Central memory CD4-positive, alpha-beta T cell (primary cell): ENCODE data around the gene MGRN1.

Experiments used
- DNase-seq: peaks from one replicate; pipeline ENCODE4 v3.0.0; 2022

The MGRN1 gene

DNA sequence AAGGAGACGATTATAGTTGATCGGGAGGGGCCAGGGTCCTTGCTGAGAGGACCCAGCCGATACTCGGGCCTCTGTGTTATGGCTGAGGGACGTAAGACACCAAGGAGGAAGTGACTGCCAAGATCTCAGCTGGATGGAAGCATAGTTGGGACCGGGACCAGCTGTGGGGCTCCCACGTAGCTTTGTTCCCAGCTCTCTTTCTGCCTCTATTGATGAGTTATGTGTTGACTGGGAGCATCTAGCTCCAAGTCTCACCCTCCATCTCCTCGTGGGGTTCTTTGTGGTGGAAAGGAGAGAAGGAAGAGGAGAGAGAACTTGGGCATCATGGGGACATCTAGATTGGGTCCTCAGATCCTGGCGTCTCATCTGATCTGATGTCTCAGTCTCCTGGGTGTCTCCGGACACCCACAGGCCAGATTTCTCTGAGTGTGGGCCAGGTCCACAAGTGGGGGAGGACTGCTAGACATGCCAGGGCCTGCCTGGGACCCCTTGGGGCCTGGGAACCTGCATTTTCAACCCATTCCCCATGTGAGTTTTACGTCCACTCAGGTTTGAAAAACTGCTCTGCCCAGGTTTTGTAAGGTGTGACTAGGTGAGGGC, 1.0 kb downstream of the MGRN1 start:
- DNase-seq = no peak

DNA sequence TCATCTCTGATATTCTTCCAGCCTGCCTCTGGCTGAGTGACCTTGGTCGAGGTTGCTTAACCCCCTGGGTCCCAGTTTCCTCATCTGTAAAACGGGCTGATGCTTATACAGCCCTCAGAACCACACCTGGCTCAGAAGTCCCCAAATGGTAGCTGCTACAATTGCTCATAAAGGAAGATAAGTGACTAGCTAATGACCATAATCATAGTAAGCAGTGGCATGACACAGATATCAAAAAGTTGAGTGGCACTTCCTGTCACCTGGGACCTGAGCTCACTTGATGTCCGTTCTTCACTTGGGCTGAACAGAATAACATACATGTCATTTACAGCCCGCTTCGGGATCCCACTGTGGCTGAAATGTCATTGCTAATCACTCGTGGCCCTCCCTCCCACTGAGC, 1.8 kb downstream of the MGRN1 start:
- no peak for DNase-seq

DNA sequence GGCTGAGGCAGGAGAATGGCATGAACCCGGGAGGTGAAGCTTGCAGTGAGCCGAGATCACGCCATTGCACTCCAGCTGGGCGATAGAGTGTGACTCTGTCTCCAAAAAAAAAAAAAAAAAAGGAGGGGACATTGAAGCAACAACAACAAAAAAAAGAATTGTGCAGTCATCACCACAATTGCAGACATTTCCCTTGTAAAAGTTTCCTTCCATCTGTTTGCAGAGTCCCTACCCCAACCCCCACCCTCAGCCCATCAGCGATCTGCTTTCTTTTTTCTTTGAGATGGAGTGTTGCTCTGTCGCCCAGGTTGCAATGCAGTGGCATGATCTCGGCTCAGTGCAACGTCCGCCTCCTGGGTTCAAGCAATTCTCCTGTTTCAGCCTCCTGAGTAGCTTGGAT, 3.7 kb downstream of the MGRN1 start:
- no peak for DNase-seq

DNA sequence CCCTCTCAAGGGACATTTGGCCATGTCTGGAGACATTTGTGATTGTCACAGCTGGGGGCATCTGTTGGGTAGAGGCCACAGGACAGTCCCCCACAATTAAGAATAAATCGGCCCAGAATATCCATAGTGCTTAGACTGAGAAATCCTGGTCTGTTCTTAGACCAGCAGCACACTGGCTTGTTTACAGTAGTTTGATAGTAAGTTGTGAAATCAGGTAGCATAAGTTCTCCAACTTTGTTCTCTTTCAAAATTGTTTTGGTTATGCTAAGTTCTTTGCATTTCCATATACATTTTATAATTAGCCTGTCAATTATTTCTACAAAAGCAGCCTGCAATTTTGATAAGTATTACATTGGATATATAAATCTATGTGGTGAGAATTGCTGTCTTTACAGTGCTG, 6.8 kb downstream of the MGRN1 start:
- DNase-seq = no peak

DNA sequence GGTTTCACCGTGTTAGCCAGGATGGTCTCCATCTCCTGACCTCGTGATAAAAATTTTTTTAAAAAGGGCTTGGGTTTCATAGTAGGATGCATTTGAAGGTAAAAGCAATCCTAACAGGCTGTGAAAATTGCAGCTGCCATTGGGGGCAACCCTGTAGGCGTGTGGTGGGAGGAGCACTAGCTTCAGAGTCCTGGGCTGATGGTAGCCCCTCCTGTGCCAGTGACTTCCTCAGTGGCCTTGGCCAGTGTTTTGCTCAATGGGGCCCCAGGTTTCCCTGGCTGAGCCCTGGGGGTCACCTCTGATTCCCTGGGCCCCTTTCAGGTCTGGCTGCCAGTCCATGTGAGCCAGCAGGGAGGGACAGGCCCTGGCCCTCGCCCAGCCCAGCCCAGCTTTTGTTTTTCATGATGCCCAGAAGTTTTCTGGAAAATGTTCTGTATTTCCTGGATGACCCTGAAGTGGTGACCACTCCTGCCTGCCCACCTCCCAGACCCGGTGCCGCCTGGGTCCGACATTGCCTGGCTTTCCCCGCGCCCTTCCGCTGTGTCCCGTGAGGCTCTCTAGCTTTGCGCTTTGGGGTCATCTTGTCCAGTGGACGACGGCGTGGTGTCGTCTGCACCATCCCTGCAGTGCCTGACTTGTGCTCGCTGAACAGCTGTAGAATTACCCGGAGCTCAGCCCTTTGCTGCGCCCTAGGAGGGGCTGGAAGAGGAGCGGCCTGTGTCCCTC, 9.4 kb downstream of the MGRN1 start:
- no peak for DNase-seq

DNA sequence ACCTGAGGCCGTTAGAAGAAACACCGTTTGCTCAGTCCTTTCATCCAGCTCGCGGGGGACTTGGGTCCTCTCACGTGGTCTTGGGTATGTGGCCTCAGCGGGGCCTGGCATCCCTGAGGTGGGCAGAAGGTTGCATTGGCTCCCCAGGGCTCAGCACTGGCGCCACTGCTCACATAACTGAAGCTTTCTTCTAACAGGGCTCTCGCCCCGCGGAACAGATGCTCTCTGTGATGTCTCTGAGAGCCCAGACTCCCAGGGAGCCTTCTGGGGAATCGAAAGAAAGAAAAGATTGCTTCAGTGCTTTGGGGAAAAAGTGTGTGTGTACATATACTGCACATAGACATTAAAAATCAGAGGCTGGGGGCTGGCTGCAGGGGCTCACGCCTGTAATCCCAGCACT, 10.1 kb downstream of the MGRN1 start:
- DNase-seq = no peak

DNA sequence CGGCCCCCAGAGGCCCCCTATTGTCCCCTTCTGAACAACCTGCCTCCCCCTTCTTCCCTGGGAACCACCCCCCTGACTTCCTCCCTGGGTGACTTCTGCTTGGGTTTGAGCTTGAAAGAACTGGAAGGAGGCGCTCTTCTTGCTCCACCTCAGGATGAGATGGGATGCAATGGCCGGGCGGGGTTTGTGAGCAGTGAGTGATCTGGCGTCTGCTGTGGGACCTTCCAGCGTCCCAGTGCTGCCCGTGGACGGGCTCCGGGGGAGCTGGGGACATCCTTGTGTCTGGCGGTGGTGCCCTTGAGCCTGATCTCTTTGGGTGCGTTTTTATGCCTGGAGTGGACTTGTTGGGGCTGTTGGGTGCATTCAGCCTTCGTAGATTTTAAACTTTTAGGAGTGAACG, 11.6 kb downstream of the MGRN1 start:
- no peak for DNase-seq

DNA sequence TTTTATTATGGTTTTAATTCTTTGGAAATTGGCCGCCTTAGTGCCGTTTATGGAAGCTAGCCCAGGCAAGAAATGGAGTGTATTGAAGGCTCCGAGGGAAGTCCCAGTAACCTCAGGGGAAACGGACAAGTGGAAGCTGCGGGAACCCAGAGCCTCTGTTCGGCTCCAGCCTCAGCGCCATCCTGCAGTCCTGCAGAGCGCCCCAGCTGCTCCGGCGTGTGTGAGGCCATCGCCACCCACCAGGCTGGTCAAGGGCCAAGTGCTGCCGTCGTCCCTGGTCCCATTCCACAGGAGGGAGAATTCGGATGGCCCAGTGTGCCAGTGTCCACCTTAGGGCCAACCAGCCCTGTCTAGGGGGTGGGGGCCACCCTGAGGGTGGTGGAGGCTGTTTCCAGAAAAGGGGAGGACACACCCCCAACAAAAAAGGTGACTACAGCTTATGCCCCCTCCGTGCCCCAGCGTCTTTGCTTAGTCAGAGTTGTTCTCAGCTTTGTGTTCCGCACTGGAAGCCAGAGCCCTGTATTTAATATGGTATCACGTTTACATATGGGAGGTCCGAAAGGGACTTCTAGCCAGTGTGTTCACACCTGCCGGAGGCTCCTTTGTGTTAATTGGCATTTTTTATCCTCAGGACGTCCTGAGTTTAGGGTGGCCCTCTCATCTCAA, 13.0 kb downstream of the MGRN1 start:
- no peak for DNase-seq

DNA sequence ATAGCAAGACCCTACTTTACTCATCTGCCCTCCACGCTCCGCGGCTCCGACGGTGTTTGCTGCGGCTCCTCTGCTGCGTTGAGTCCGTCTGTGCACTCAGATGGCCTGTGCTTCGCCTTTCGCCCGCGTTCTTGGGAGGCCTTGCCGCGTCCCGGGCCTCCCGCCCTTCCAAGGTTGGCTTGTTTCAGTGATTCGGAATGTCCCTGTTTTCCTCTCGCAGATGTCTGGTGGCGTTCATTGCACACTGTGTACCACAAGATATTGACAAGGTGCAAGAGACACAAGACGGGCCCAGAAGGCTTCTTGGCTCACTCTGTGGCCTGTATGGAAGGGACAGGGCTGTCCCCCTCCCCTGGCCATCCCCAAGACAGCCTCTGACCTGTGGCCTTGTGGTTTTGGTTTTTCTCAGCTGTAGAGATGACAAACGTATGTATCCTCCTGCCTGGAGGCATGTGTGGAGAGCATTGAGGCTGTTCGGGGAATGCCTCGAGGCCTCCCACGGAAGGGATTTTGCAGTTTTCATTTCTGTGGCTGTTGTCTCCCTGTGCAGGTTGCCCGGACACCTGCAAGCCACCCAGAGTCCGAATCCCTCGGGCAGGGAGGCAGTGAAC, 15.4 kb downstream of the MGRN1 start:
- DNase-seq = no peak

DNA sequence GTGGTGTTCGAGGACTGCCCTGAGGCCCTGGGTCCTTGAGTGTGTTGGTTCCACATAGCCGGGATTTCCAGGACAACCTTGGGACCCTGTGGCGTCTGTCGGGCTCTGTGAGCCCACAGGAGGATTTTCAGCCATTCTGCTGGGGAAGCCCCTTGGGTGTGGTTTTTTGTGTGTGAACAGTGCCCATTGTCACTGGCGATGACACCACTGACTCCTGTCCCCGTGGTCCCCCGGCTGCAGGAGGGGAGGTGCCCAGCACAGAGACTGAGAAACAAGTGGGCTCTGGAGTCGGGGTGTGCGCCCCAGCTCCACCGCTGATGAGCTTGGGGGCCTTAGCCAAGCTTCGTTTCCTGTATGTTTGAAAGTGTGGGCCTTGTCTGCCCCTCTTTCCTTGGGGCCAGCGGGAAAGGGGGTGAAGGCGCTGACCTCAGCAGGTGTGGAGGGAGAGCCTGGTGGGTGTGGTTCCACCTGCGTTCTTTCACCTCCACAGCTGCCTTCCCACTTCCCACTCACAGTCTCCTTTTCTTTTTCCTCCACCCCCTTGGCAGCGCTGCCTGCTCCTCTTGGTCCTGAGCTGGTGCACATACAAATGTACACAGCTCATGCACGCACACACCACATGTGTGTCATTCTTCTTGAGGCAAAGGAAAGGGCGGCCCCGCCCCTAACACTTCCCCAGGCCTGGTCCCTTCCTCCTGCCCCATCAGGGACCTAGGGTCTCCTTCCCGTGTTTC, 16.1 kb downstream of the MGRN1 start:
- DNase-seq = no peak

DNA sequence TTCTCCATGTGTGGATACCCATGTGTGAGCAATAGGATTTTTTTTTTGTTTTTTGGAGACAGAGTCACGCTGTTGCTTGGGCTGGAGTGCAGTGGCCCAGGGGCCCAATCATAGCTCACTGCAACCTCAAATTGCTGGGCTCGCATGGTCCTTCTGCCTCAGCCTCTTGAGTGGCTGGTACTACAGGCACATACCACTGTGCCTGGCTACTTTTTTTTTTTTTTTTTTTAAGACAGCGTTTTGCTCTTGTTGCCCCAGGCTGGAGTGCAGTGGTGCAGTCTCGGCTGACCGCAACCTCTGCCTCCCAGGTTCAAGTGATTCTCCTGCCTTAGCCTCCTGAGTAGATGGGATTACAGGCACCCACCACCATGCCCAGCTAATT, 16.7 kb downstream of the MGRN1 start:
- no peak for DNase-seq

DNA sequence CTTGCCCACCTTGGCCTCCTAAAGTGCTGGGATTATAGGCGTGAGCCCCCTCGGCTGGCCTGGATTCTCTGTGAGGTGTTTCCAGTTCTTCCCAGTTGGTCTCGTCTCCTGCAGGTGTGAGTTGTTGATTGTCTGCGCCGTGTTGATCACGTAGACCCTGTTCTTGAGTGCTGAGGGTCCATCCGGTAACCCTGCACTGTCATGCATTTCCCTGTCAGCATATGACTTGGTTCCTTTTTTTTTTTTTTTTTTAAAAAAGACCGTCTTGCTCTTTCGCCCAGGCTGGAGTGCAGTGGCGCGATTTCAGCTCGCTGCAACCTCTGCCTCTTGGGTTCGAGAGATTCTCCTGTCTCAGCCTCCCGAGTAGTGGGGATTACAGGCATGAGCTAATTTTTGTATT, 17.3 kb downstream of the MGRN1 start:
- no peak for DNase-seq

DNA sequence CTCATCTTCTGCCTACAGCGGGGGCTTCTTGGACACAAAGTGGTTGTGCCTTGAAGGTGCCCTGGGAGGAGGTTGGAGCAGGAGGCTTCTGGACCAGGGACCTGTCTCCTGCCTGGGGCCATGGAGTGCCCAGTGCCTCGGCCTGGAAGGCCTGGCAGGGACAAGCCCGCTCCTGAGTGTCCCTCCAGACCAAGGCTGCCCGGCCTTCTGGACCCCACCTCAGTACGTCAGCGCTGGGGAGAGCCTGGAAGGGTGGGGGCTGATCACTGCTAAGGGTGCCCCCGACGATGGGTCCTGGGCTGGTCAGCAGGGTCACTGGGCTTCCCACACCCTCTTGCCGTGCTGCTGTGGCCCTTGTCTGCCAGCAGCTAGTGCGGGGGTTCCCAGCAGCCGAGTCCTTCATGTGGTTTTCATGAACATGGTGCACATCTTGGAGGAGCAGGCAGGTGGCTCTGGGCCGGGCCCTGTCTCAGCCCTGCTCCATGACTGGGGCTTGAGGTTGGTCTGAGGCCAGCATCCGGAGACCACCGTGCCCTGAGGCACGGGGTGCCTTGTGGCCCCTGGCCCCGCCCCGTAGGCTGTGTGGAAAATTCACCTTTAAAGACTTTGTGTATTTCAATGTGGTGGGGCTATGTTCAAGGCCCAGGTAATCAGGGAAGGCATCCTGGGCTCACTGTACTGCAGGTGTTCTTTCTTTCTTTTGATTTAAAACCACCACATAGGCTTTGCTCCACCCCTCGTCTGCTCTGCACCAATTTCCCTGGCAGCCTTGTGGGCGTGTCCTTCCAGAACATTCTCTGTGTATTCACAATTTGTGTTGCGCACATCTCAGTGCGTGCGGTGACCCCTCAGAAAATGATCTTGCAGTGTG, 22.4 kb downstream of the MGRN1 start:
- DNase-seq = no peak

DNA sequence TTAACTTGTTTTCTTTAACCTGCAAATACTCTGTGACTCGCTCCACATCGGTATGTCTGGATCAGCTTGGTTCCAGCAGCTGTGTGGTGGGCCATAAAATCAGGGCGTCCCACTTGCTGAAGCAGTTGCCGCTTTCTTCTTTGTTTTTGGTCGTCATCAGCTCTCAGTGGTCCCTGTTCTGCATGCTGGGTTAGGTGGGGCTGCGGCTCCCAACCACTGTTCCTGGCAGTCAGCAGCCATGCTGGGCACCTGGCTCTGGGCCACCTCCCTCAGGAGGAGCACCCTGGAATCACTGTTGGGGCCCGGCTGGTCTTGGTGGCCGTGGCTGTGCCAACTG, 23.0 kb downstream of the MGRN1 start:
- DNase-seq = no peak

DNA sequence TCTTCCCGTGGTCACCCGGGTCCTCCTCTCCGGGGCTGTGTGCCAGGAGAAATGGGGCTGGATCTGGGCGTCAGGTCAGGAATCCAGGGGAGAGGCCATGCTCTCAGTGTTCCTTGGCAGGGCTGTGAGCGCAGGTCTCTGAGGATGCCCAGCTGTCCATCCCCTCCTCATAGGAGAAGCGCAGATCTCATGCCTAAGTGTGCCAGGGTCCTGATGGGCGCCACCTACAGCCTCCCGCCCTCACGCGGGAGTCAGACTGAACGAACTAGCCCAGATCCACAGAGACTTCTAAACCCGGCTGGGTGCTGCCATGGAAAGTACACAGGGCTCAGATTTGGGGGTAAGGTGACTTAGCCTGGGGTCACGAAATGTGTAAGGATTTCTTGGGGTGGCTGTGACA, 24.3 kb downstream of the MGRN1 start:
- no peak for DNase-seq

DNA sequence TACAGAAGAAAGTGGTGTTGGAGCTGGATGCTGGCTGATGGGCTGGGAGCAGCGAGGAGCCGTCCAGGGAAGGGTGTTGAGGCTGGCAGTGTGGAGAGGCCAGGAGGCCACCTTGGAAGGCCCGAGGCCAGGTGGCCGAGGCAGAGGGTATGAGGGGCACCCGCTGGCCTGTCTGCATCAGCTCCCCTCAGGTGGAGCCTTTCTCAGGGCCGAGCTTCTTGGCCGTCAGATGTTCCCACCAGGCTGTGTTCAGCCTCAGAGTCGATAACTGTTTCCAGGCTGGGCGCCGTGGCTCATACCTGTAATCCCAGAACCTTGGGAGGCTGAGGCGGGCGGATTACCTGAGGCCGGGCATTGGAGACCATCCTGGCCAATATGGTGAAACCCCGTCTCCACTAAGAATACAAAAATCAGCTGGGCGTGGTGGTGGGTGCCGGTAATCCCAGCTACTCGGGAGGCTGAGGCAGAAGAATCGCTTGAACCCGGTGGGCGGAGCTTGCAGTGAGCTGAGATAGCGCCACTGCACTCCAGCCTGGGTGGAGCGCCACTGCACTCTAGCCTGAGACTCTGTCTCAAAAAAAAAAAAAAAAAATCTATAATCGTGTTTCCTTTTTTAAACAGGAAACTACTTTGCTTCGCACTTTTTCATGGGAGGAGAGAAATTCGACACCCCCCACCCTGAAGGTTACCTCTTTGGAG, 25.3 kb downstream of the MGRN1 start:
- DNase-seq = no peak

DNA sequence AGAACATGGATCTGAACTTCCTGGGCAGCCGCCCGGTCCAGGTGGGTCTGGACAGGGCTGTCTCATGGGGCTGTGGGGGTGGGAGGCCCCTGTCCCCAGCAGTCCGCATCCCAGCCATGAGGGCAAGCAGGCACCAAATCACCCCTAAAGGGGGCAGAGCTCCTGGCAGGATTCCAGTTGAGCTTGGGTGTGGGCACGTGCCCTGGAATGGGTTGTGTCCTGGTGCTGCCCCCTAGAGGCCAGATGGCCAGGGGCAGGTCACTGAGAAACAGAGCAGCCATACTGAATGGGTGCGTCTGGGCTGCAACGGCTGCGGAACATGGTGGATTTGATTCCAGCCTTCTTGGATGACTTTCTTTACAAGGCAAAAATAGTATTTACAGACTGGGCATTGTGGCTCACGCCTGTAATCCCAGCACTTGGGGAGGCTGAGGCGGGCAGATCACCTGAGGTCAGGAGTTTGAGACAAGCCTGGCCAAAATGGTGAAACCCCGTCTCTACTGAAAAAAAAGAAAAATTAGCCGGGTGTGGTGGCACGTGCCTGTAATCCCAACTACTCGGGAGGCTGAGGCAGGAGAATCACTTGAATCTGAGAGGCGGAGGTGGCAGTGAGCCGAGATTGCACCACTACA, 25.9 kb downstream of the MGRN1 start:
- DNase-seq = peak; percentile 65

DNA sequence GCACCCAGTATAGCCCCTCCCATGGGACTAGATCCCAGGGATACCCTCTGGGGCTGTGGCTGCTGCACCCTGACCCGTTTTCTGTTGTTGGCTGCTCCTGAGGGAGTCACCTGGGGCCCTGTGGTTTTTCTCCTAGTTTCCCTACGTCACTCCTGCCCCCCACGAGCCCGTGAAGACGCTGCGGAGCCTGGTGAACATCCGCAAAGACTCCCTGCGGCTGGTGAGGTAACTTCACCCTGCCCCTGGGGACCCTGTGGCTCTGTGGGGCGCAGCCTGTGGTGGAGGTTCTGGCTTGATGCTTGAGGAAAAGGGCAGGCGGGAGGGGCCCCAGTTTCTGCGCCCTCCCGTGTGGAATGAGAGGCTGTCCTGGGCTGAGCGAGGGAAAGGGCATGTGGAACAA, 27.2 kb downstream of the MGRN1 start:
- no peak for DNase-seq

DNA sequence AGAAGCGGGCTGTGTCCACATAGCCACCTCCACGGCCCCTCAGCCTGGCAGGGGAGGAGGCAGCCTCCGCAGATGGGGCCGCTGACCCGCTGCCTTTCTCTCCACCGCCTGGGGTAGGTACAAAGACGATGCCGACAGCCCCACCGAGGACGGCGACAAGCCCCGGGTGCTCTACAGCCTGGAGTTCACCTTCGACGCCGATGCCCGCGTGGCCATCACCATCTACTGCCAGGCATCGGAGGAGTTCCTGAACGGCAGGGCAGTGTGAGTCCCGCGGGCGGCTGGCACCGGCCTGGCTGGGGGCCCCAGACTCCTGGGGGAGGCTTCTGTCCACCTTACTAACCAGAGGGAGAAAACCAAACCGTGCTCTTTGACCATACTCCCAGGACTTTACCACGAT, 27.9 kb downstream of the MGRN1 start:
- no peak for DNase-seq

DNA sequence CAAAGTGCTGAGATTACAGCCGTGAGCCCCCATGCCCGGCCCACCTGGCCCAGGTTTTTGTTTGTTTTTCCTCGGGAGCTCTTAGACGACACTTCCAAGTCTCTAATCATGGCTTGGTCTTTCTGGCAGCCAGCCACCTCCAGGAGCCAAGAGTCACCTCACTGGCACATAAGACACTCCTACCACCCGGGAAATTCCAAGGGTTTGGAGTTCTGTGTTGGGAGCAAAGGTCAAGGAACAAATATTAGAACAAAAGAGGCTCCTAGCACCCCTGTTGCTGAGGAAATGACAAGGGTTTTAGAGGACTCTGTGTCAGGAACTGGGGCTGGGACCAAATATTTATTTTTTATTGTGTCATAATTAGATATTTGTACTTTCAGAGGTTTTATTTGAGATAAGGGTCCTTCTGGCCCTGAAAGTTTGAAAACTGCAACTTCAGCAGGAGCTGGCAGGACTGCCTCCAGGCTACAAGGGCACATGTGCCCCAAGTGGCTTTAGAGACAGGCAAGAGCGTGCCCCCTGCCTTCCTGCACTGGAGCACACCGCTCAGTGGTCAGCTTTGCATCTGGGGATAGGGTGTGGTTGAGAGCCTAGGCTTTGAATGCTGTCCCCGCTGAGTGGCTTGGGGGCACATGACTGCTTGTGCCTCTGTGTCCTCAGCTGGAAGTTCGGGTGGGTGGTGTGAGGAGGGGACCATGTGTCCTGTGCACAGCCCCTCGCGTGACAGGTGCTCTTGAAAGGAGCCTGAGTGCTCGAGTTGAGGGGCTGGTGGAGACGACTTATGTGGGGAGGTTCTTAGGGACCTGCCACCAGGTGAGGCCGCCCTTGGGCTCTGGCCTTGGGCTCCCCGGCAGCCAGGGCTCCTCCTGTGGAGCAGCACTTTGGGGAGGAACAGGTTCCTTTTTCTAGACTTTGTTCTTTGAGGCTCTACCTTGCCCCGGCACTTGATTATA, 29.7 kb downstream of the MGRN1 start:
- no peak for DNase-seq
